GM12865 (cell line): Measurements from ENCODE around the gene TRABD2B.

ENCODE experiments used
- DNase-seq: peaks from one replicate; pipeline ENCODE4 v3.0.0; 2010; ENCODE audit warnings: low read depth
- H3K4me3 ChIP-seq: 2 replicates; pipeline ENCODE4 v1.5.1; 2011; ENCODE audit warnings: mild to moderate bottlenecking, low read depth, low read length, control low read depth
- CTCF ChIP-seq: IDR thresholded peaks from 2 replicates; pipeline ENCODE4 v1.5.1; 2011; ENCODE audit warnings: low read length, control low read depth, low read depth, inconsistent platforms; ENCODE audit not compliant: insufficient read depth; ENCODE audit errors: missing control alignments

Gene TRABD2B

DNA sequence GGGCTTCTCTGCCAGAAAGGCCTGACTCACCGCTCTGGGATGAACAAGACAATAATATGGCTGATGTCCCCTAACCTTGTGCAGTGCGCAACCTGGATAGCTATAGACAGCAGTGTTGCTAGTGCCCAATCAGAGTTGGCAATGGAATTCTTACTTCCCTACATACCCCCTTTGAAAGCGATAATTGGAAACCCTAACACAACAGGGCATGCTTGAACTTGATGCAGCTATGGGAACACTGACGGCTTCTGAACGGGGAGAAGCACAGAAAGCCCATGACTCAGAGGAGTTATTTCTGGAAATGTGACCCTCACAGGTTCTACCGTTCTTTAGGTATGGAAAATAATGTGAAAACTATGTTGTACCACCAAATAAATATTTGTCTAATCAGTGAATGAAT is 200.6 kb downstream of the TRABD2B start:
- no peak for DNase-seq
- TF ChIP-seq CTCF: no peak
- no peak overlapping the region for H3K4me3 ChIP-seq

GRCh38 chr1:47795102-47795501 is 202.1 kb downstream of the TRABD2B start:
- no peak for DNase-seq
- H3K4me3 ChIP-seq: no peak overlapping the region
- no peak for TF ChIP-seq CTCF

DNA sequence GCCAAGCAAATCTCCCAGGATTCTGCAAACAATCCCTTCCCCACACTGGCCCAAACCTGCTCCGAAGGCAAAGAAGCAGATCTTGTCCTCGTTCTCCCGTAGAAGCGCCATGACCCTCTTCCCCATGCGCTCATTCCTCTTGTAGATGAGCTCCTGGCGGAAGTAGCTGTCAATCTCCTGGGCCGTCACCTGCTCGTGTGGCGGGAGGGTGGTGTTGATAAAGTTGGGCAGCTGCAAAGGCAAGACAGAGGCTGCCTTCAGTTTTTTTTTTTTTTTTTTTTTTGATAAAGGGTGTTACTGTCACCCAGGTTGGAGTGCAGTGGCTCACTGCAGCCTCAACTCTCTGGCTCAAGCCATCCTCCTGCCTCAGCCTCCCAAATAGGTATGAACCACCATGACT is 202.7 kb downstream of the TRABD2B start:
- no peak for DNase-seq
- H3K4me3 ChIP-seq: no peak overlapping the region
- TF ChIP-seq CTCF: no peak

GRCh38 chr1:47794081-47794480 is 203.1 kb downstream of the TRABD2B start:
- DNase-seq: no peak
- no peak for TF ChIP-seq CTCF
- no peak overlapping the region for H3K4me3 ChIP-seq

GRCh38 chr1:47793563-47793962 is 203.6 kb downstream of the TRABD2B start:
- TF ChIP-seq CTCF: no peak
- no peak overlapping the region for H3K4me3 ChIP-seq
- no peak for DNase-seq

GRCh38 chr1:47792779-47793178 is 204.4 kb downstream of the TRABD2B start:
- H3K4me3 ChIP-seq: no peak overlapping the region
- TF ChIP-seq CTCF: no peak
- no peak for DNase-seq

DNA sequence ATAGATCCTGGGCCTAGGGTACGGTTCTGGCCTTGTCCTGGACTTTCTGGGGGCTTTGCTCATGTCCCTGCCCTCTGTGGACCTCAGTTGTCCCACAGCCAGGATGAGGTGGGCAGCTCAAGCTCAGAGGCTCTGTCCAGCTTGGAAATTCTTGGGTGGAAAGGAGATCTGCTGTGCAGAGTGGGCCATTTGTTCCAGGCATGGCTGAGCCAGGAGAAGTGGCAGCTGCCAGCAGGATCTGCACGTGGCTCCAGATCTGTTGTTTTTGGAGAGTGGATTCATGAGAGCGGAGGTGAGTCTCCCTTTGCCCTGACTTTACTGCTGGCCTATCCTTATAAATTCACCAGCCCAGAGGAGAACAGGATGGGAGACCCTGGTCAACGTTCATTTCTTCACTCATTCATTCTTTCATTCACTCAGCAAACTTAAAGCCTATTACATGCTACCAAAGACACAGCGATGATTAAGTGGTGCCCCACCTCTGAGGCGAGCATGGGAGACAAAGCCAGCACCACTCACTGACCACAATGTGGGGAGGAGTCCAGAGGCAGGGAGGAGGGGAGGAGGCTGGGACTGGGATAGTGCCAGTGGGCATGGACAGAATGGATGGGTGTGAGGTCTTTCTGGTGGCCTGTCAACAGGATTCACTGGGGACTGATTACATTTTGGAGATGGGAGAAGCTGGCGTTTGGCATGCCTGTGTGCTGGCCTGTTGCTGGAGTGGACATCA is 205.1 kb downstream of the TRABD2B start:
- TF ChIP-seq CTCF: no peak
- H3K4me3 ChIP-seq: no peak overlapping the region
- DNase-seq: no peak
